ENCODE data around the gene BSCL2. TPM values are rescaled to one million over a fixed set of nuclear protein-coding genes. Genes with fewer than 3 reads are reported as not detected.
A peak's percentile ranks its signal among the peaks of the same experiment; 100 is the strongest.
"Not testable (repeated sequence)": the region's sequence is repeated elsewhere in the genome, so short reads cannot be mapped to it uniquely, and the experiment has no call there.

The BSCL2 gene
- total and polyA plus RNA-seq, 2 donors (not counting 1 experiment from before 2014, with no cell fraction given) = 38.5 to 56.3 TPM

DNA sequence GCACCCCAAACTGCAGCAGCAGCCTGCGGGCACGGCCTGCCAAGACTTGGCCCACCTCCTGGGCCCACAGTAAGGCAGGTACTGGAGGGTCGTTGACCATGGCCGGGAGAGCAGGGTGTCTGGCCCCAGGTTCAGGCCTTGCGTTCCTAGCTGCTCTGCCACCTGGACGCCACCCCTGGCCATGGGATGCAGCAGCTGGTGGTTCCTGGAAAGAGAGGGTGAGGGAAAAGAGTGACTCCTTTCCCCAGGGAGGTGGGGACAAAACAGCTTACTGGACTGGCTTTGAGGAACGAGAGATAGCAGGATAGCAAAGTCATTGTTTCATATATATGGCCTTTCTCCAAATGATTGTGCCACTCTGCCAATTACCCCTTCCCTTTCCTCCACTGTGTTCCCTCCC lies 1.8 kb downstream of the BSCL2 start:
- H3K9me3 Mint-ChIP-seq (ENCODE audit: insufficient read depth) = no peaks in the 10 kb centered on the region
- WGBS (ENCODE audit: insufficient coverage) = 76% methylated on average over 7 of the region's 7 CpGs
- peak overlapping the region; percentile 91 for H3K27ac Mint-ChIP-seq
- peak overlapping the region; percentile 86 for H2AFZ ChIP-seq (ENCODE audit: insufficient read depth, low read depth, low read length, poor library complexity, severe bottlenecking)
- POLR2A ChIA-PET = interaction anchor here (0.8 to 6.5 kb wide), 5 partner anchors 22 to 135 kb away, joined by 3 to 66 read pairs (median 3); partner anchors contain the start of genes C11orf98, CSKMT, HNRNPUL2 and TTC9C
- TF ChIP-seq, protein P1, sequence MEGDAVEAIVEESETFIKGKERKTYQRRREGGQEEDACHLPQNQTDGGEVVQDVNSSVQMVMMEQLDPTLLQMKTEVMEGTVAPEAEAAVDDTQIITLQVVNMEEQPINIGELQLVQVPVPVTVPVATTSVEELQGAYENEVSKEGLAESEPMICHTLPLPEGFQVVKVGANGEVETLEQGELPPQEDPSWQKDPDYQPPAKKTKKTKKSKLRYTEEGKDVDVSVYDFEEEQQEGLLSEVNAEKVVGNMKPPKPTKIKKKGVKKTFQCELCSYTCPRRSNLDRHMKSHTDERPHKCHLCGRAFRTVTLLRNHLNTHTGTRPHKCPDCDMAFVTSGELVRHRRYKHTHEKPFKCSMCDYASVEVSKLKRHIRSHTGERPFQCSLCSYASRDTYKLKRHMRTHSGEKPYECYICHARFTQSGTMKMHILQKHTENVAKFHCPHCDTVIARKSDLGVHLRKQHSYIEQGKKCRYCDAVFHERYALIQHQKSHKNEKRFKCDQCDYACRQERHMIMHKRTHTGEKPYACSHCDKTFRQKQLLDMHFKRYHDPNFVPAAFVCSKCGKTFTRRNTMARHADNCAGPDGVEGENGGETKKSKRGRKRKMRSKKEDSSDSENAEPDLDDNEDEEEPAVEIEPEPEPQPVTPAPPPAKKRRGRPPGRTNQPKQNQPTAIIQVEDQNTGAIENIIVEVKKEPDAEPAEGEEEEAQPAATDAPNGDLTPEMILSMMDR (IDR thresholded peaks at IDR 0.05) = no peak
- no peak for TF ChIP-seq EZH2 (IDR thresholded peaks at IDR 0.05; ENCODE audit: borderline replicate concordance, insufficient read depth, low read depth, low read length, poor library complexity, severe bottlenecking)
- H3K4me1 ChIP-seq (ENCODE audit: control insufficient read depth in 2 of 2, insufficient read depth in 2 of 2, low read length in 2 of 2) = peaks cover 39 to 47% of the 10 kb centered on the region in 2 donors
- DNase-seq (no peak), ATAC-seq (ENCODE audit: low read depth) (no peak)
- peak overlapping the region; percentile 95 for H3K4me2 ChIP-seq (replicated peaks; ENCODE audit: low read depth, low read length, poor library complexity, severe bottlenecking)
- H3K9ac ChIP-seq (ENCODE audit: low read length) = peak overlapping the region; percentile 83
- H3K27ac ChIP-seq (ENCODE audit: low read length in 2 of 2) = peak overlapping the region; percentile 61 to 91
- peak overlapping the region; percentile 65 to 86 (median 69) for H3K4me3 ChIP-seq (ENCODE audit: control extremely low read depth in 1 of 5, extremely low read depth in 1 of 5, insufficient read depth in 1 of 5, low read depth in 2 of 5, low read length in 4 of 5)
- intact Hi-C loops (cut with micrococcal nuclease) = loop anchor here (5.0 kb wide), 3 partner anchors 113 to 152 kb away; partner anchors contain the start of genes EEF1G and TUT1
- peaks cover 22% of the 10 kb centered on the region for H3K79me2 ChIP-seq (ENCODE audit: control insufficient read depth, insufficient read depth, low read length)
- no peaks in the 10 kb centered on the region for H3K27me3 ChIP-seq (replicated peaks in 1 of 4; ENCODE audit: control extremely low read depth in 1 of 4, control insufficient read depth in 3 of 4, insufficient read depth in 4 of 4, low read length in 3 of 4)
- no peaks in the 10 kb centered on the region for H3K9me3 ChIP-seq (ENCODE audit: control extremely low read depth in 1 of 3, control insufficient read depth in 2 of 3, insufficient read depth in 1 of 3, low read length in 2 of 3)
- peaks cover 0 to 3% of the 10 kb centered on the region in 2 experiments for H3K36me3 ChIP-seq (replicated peaks in 1 of 2; ENCODE audit: control extremely low read depth in 1 of 2, control insufficient read depth in 1 of 2, extremely low read depth in 1 of 2, insufficient read depth in 2 of 2, low read length in 1 of 2)
- H4K20me1 ChIP-seq (ENCODE audit: control insufficient read depth, insufficient read depth, low read length, poor library complexity, severe bottlenecking) = no peaks in the 10 kb centered on the region
- no peaks in the 10 kb centered on the region for H3K27me3 Mint-ChIP-seq
- CTCF ChIA-PET = interaction anchor here (1.0 to 3.3 kb wide), 7 partner anchors 11 to 176 kb away, joined by 3 to 13 read pairs (median 4); partner anchors contain the start of genes SLC3A2, TUT1 and ZBTB3
- peaks cover 51% of the 10 kb centered on the region for H3K4me1 Mint-ChIP-seq
- H3K4me3 Mint-ChIP-seq = peak overlapping the region; percentile 92

DNA sequence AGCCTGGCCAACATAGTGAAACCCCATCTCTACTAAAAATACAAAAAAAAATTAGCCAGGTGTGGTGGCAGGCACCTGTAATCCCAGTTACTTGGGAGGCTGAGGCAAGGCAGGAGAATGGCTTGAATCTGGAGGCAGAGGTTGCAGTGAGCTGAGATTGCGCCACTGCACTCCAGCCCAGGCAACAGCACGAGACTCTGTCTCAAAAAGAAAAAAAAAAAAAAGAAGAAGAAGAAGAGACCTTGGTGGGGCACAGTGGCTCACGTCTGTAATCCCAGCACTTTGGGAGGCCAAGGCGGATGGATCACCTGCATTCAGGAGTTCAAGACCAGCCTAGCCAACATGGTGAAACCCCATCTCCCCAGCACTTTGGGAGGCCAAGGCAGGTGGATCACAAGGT lies 3.3 kb downstream of the BSCL2 start:
- H3K4me3 ChIP-seq (ENCODE audit: control extremely low read depth in 1 of 5, extremely low read depth in 1 of 5, insufficient read depth in 1 of 5, low read depth in 2 of 5, low read length in 4 of 5); intact Hi-C loops (cut with micrococcal nuclease); DNase-seq; H3K27me3 Mint-ChIP-seq; H3K27me3 ChIP-seq (replicated peaks in 1 of 4; ENCODE audit: control extremely low read depth in 1 of 4, control insufficient read depth in 3 of 4, insufficient read depth in 4 of 4, low read length in 3 of 4); H3K27ac Mint-ChIP-seq; H3K4me3 Mint-ChIP-seq; ATAC-seq (ENCODE audit: low read depth); H3K36me3 ChIP-seq (replicated peaks in 1 of 2; ENCODE audit: control extremely low read depth in 1 of 2, control insufficient read depth in 1 of 2, extremely low read depth in 1 of 2, insufficient read depth in 2 of 2, low read length in 1 of 2); H3K9ac ChIP-seq (ENCODE audit: low read length); H3K27ac ChIP-seq (ENCODE audit: low read length in 2 of 2); H3K4me2 ChIP-seq (replicated peaks; ENCODE audit: low read depth, low read length, poor library complexity, severe bottlenecking); H4K20me1 ChIP-seq (ENCODE audit: control insufficient read depth, insufficient read depth, low read length, poor library complexity, severe bottlenecking); H3K9me3 Mint-ChIP-seq (ENCODE audit: insufficient read depth); H3K9me3 ChIP-seq (ENCODE audit: control extremely low read depth in 1 of 3, control insufficient read depth in 2 of 3, insufficient read depth in 1 of 3, low read length in 2 of 3); H2AFZ ChIP-seq (ENCODE audit: insufficient read depth, low read depth, low read length, poor library complexity, severe bottlenecking): not testable (repeated sequence)
- ChIA-PET POLR2A (interaction anchor here (0.6 to 0.7 kb wide), 4 partner anchors 23 to 298 kb away, joined by 3 to 4 read pairs (median 3); no protein-coding TSS in a partner anchor), CTCF (interaction anchor here (3.3 kb wide), 1 partner anchor 10 kb away, joined by 13 read pairs; no protein-coding TSS in a partner anchor)
- 100% methylated on average over 4 of the region's 4 CpGs for WGBS (ENCODE audit: insufficient coverage)
- H3K4me1 Mint-ChIP-seq = peaks cover 37% of the 10 kb centered on the region
- Histone ChIP-seq H3K79me2 (ENCODE audit: control insufficient read depth, insufficient read depth, low read length) (peaks cover 12% of the 10 kb centered on the region), H3K4me1 (ENCODE audit: control insufficient read depth in 2 of 2, insufficient read depth in 2 of 2, low read length in 2 of 2) (peaks cover 32 to 35% of the 10 kb centered on the region in 2 donors)
